Measurements from ENCODE around the gene FAM114A2. TPM values are rescaled to one million over a fixed set of nuclear protein-coding genes. Genes with fewer than 3 reads are reported as not detected.

Gene FAM114A2
- total and polyA plus RNA-seq, 4 donors: 5.4 to 18.3 (median 11.6) TPM

- Histone ChIP-seq H3K27ac (ENCODE audit: low read depth in 1 of 2, low read length in 2 of 2) (no peak overlapping the region), H3K4me1 (ENCODE audit: control insufficient read depth in 4 of 4, insufficient read depth in 4 of 4, low read length in 3 of 4) (no peaks in the 10 kb centered on the region), H3K27me3 (ENCODE audit: control insufficient read depth in 4 of 4, insufficient read depth in 4 of 4, low read length in 3 of 4) (no peaks in the 10 kb centered on the region), H3K9ac (ENCODE audit: low read depth in 1 of 2, low read length in 2 of 2) (no peak overlapping the region), H3K36me3 (ENCODE audit: control insufficient read depth in 4 of 4, insufficient read depth in 3 of 4, low read depth in 1 of 4, low read length in 3 of 4) (no peaks in the 10 kb centered on the region), H3K9me3 (ENCODE audit: control insufficient read depth in 4 of 4, low read length in 3 of 4) (no peaks in the 10 kb centered on the region), H3K4me3 (ENCODE audit: low read depth in 1 of 3, low read length in 3 of 3) (no peak overlapping the region)
- WGBS: 92% methylated on average over 2 of the region's 2 CpGs
- TF ChIP-seq, protein P1, sequence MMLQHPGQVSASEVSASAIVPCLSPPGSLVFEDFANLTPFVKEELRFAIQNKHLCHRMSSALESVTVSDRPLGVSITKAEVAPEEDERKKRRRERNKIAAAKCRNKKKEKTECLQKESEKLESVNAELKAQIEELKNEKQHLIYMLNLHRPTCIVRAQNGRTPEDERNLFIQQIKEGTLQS (IDR thresholded peaks at IDR 0.05): no peak
- TF ChIP-seq HNF4A (conservative IDR thresholded peaks at IDR 0.05): no peak
- no peak for TF ChIP-seq HNF4G (IDR thresholded peaks at IDR 0.05)
- TF ChIP-seq ZBTB33 (IDR thresholded peaks at IDR 0.05): no peak
- DNase-seq (ENCODE audit: low spot score): no peak
Observed at GRCh38 chr5:153952893-153953292, 85.8 kb downstream of the FAM114A2 start.

GRCh38 chr5:153952057-153952456, 86.7 kb downstream of the FAM114A2 start:
- no peaks in the 10 kb centered on the region for H3K27me3 ChIP-seq (ENCODE audit: control insufficient read depth in 4 of 4, insufficient read depth in 4 of 4, low read length in 3 of 4)
- no peak overlapping the region for H3K9ac ChIP-seq (ENCODE audit: low read depth in 1 of 2, low read length in 2 of 2)
- no peaks in the 10 kb centered on the region for H3K4me1 ChIP-seq (ENCODE audit: control insufficient read depth in 4 of 4, insufficient read depth in 4 of 4, low read length in 3 of 4)
- no peak for DNase-seq (ENCODE audit: low spot score)
- H3K9me3 ChIP-seq (ENCODE audit: control insufficient read depth in 4 of 4, low read length in 3 of 4): no peaks in the 10 kb centered on the region
- H3K36me3 ChIP-seq (ENCODE audit: control insufficient read depth in 4 of 4, insufficient read depth in 3 of 4, low read depth in 1 of 4, low read length in 3 of 4): no peaks in the 10 kb centered on the region
- H3K27ac ChIP-seq (ENCODE audit: low read depth in 1 of 2, low read length in 2 of 2): no peak overlapping the region
- WGBS: 85% methylated on average over 1 of the region's 1 CpG
- H3K4me3 ChIP-seq (ENCODE audit: low read depth in 1 of 3, low read length in 3 of 3): no peak overlapping the region
- TF ChIP-seq, protein P2, sequence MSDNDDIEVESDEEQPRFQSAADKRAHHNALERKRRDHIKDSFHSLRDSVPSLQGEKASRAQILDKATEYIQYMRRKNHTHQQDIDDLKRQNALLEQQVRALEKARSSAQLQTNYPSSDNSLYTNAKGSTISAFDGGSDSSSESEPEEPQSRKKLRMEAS (IDR thresholded peaks at IDR 0.05): no peak
- TF ChIP-seq, protein P3, sequence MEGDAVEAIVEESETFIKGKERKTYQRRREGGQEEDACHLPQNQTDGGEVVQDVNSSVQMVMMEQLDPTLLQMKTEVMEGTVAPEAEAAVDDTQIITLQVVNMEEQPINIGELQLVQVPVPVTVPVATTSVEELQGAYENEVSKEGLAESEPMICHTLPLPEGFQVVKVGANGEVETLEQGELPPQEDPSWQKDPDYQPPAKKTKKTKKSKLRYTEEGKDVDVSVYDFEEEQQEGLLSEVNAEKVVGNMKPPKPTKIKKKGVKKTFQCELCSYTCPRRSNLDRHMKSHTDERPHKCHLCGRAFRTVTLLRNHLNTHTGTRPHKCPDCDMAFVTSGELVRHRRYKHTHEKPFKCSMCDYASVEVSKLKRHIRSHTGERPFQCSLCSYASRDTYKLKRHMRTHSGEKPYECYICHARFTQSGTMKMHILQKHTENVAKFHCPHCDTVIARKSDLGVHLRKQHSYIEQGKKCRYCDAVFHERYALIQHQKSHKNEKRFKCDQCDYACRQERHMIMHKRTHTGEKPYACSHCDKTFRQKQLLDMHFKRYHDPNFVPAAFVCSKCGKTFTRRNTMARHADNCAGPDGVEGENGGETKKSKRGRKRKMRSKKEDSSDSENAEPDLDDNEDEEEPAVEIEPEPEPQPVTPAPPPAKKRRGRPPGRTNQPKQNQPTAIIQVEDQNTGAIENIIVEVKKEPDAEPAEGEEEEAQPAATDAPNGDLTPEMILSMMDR (IDR thresholded peaks at IDR 0.05; ENCODE audit: low read depth, low read length, missing input control): no peak
- TF ChIP-seq RXRA (IDR thresholded peaks at IDR 0.05): no peak
- TF ChIP-seq YY1 (IDR thresholded peaks at IDR 0.05): no peak
- TF ChIP-seq ZBTB33 (IDR thresholded peaks at IDR 0.05): no peak
- no peak for TF ChIP-seq TAF1 (conservative IDR thresholded peaks at IDR 0.05)
- no peak for TF ChIP-seq GABPA (IDR thresholded peaks at IDR 0.05 in 1 of 2, conservative IDR thresholded peaks at IDR 0.05 in 1 of 2)
- no peak for TF ChIP-seq FOXA2 (IDR thresholded peaks at IDR 0.05)
- TF ChIP-seq NR2F2 (IDR thresholded peaks at IDR 0.05): no peak
- TF ChIP-seq JUND (IDR thresholded peaks at IDR 0.05): no peak
- no peak for TF ChIP-seq FOXA1 (IDR thresholded peaks at IDR 0.05)
- no peak for TF ChIP-seq HNF4A (conservative IDR thresholded peaks at IDR 0.05)
- no peak for TF ChIP-seq SP1 (IDR thresholded peaks at IDR 0.05)
- TF ChIP-seq EGR1 (IDR thresholded peaks at IDR 0.05; ENCODE audit: low read depth in 2 of 2): no peak
- no peak for TF ChIP-seq RAD21 (IDR thresholded peaks at IDR 0.05)
- TF ChIP-seq, protein P1 (IDR thresholded peaks at IDR 0.05): no peak
- no peak for TF ChIP-seq HNF4G (IDR thresholded peaks at IDR 0.05)
- TF ChIP-seq REST (IDR thresholded peaks at IDR 0.05): no peak

Measured in liver (tissue), 9 donors.